Kidney (tissue), 14 donors: ENCODE data around the gene LNPK. TPM values are rescaled to one million over a fixed set of nuclear protein-coding genes. Genes with fewer than 3 reads are reported as not detected.

ENCODE experiments used
- DNase-seq, 5 donors: peaks; one replicate each; pipeline ENCODE4 v3.0.0-alpha.2; 2013 to 2020
- FAIRE-seq: peaks from 2 replicates; lab custom pipeline; 2012; peaks lifted over from hg19 to GRCh38; lab: Jason Lieb, UNC
- H3K27ac ChIP-seq, 2 donors: one replicate each; pipeline ENCODE4 v1.7.0; 2013; ENCODE audit warnings: low read depth in 2 of 2, low read length in 2 of 2, inconsistent platforms in 1 of 2
- H3K27me3 ChIP-seq: one replicate; pipeline ENCODE4 v1.7.1; 2013; ENCODE audit warnings: low read length, inconsistent platforms; ENCODE audit not compliant: control insufficient read depth, insufficient read depth
- H3K36me3 ChIP-seq, 3 donors: one replicate each; pipeline versions ENCODE4 v1.7.0 to v1.7.1; 2013; ENCODE audit warnings: low read length in 3 of 3, control low read depth in 1 of 3, inconsistent platforms in 1 of 3; ENCODE audit not compliant: insufficient read depth in 3 of 3, control insufficient read depth in 2 of 3
- H3K4me1 ChIP-seq, 3 donors: one replicate each; pipeline versions ENCODE4 v1.7.0 to v1.7.1; 2013; ENCODE audit warnings: low read length in 3 of 3, inconsistent platforms in 1 of 3, low read depth in 1 of 3; ENCODE audit not compliant: control insufficient read depth in 2 of 3, insufficient read depth in 2 of 3
- H3K4me3 ChIP-seq, 3 donors: one replicate each; pipeline versions ENCODE4 v1.7.0 to v1.8.1; 2013; ENCODE audit warnings: low read length in 3 of 3, control low read depth in 1 of 3, inconsistent platforms in 1 of 3
- H3K9ac ChIP-seq, 3 donors: one replicate each; pipeline versions ENCODE4 v1.7.0 to v1.7.1; 2013; ENCODE audit warnings: low read length in 3 of 3, control low read depth in 1 of 3, inconsistent platforms in 1 of 3
- H3K9me3 ChIP-seq, 3 donors: one replicate each; pipeline versions ENCODE4 v1.7.0 to v1.7.1; 2013; ENCODE audit warnings: low read length in 3 of 3, control low read depth in 1 of 3, inconsistent platforms in 1 of 3; ENCODE audit not compliant: control insufficient read depth in 2 of 3, insufficient read depth in 1 of 3
- intact Hi-C: fragments of 100-400 bp; cut with DNase I; formaldehyde crosslinking; loops from one replicate; pipeline ENCODE4 v1.11.1; 2022
- polyA plus RNA-seq: library from polyadenylated mRNA; stranded (reverse); fragments of 350-450 nt; fragmentation: Illumina TruSeq; extraction: RNeasy Lipid Tissue Mini Kit (QIAGEN cat#74804); gene quantifications from one replicate; pipeline ENCODE4 v1.2.3, GENCODE V29; 2014; ENCODE audit warnings: low read depth, low replicate concordance; ENCODE audit not compliant: insufficient read depth
- total RNA-seq: library from RNA; stranded (reverse); fragmentation: NEBNext Ultra II Directional; extraction: Animal tissue kit (Norgen Biotek cat#: 25700); gene quantifications from one replicate; pipeline ENCODE4 v1.2.1, GENCODE V29; 2021
- TF ChIP-seq, protein P1 (sequence below): IDR thresholded peaks from 3 replicates; pipeline ENCODE4 v1.5.1; 2012; ENCODE audit warnings: mild to moderate bottlenecking, moderate library complexity, borderline replicate concordance; ENCODE audit not compliant: insufficient read depth; ENCODE audit errors: extremely low read depth
- donor health status: control.
- donor health status: control.
- donor health status: control.
- donor health status: control.
- donor health status: control.
- donor health status: DM: yes; HTN: yes; CAD: no.
- donor health status: Normal renal cell carcinoma (clear cell type).

Gene LNPK
- total and polyA plus RNA-seq, 2 donors from 2014 or later: 5.1 to 29.0 TPM

DNA sequence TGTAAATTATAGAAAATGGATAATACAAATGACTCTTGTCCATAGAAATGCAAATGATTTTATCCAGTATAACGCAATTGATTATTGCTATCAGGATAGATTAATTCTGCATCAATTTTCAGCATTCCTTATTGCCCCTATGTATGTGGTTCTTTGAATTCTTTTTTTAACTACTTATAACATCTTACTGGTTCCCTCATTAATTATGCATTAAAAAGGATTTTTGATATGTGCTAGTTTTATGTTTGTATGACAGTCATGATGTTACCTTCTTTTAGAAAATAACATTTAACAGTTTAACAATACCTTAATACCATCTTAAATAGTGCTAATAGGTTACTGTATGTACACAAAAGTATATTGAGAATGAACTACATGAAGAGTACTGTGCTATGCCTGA, 20.0 kb upstream of the LNPK start:
- Histone ChIP-seq H3K4me1 (no peaks in the 10 kb centered on the region), H3K27ac (no peak overlapping the region), H3K4me3 (no peak overlapping the region), H3K27me3 (no peaks in the 10 kb centered on the region), H3K9me3 (no peaks in the 10 kb centered on the region), H3K36me3 (no peaks in the 10 kb centered on the region), H3K9ac (no peak overlapping the region)
- no peak for DNase-seq
- intact Hi-C loops: no loop called here
- no peak for FAIRE-seq
- TF ChIP-seq, protein P1, sequence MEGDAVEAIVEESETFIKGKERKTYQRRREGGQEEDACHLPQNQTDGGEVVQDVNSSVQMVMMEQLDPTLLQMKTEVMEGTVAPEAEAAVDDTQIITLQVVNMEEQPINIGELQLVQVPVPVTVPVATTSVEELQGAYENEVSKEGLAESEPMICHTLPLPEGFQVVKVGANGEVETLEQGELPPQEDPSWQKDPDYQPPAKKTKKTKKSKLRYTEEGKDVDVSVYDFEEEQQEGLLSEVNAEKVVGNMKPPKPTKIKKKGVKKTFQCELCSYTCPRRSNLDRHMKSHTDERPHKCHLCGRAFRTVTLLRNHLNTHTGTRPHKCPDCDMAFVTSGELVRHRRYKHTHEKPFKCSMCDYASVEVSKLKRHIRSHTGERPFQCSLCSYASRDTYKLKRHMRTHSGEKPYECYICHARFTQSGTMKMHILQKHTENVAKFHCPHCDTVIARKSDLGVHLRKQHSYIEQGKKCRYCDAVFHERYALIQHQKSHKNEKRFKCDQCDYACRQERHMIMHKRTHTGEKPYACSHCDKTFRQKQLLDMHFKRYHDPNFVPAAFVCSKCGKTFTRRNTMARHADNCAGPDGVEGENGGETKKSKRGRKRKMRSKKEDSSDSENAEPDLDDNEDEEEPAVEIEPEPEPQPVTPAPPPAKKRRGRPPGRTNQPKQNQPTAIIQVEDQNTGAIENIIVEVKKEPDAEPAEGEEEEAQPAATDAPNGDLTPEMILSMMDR: no peak

DNA sequence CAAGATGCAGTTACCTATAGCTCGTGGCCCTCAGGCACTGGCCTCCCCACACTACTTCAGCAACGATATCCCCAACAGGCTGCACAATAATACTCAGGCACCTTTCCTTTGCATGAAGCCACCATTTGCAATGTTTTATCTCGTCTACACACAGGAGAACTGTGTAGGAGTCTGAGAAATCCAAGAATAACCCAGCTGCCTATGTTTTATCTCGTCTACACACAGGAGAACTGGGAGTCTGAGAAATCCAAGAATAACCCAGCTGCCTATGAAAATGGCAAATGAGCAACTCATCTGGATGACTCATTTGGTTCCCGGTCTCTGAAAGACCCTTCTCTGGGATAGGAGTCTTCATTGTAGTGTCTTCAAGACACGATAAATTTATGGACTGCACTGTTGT, 18.3 kb upstream of the LNPK start:
- no peaks in the 10 kb centered on the region for H3K36me3 ChIP-seq
- TF ChIP-seq, protein P1: no peak
- H3K4me1 ChIP-seq: no peaks in the 10 kb centered on the region
- no peaks in the 10 kb centered on the region for H3K27me3 ChIP-seq
- intact Hi-C loops: no loop called here
- H3K4me3 ChIP-seq: no peak overlapping the region
- no peak overlapping the region for H3K9ac ChIP-seq
- no peak for FAIRE-seq
- DNase-seq: no peak
- H3K27ac ChIP-seq: no peak overlapping the region
- H3K9me3 ChIP-seq: no peaks in the 10 kb centered on the region

DNA sequence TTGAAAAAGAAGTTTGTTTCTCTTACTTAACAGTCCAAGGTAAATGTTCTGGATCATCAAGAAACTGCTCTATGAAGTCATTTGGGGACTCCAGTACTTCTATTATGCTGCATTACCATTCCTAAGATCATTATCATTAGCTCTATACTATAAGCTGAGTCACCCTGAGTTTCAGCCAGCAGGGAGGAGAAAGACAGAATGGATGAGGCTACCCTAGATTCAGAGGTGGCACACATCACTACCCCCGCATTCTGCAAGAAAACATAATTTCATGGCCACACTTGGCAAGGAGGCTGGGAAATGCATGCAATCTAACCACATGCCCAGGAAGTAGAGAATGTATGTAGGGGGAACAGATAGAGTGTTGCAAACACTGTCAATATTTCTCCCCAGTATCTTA, 16.6 kb upstream of the LNPK start:
- FAIRE-seq: no peak
- Histone ChIP-seq H3K9ac (no peak overlapping the region), H3K27ac (no peak overlapping the region), H3K4me3 (no peak overlapping the region), H3K9me3 (no peaks in the 10 kb centered on the region), H3K27me3 (no peaks in the 10 kb centered on the region), H3K36me3 (no peaks in the 10 kb centered on the region), H3K4me1 (no peaks in the 10 kb centered on the region)
- TF ChIP-seq, protein P1: no peak
- intact Hi-C loops: no loop called here
- no peak for DNase-seq

DNA sequence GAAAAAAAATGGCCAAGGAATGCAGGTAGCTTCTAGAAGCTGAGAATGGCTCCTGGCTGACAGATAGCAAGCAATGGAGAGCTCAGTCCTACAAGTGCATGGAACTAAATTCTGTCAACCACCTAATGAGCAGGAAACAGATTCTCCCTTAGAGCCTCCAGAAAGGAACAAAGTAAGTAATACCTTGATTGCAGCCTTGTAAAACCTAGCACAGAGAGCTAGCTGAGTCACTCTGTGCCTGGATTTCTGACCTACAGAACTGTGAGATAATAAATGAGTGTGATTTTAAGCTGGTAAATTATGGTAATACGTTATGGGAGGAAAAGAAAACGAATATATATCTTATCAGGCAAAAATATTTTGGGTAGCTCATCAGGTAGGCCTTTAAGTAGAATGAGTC, 7.4 kb upstream of the LNPK start:
- Histone ChIP-seq H3K4me3 (no peak overlapping the region), H3K4me1 (no peaks in the 10 kb centered on the region), H3K27ac (no peak overlapping the region), H3K27me3 (no peaks in the 10 kb centered on the region), H3K36me3 (no peaks in the 10 kb centered on the region), H3K9me3 (no peaks in the 10 kb centered on the region), H3K9ac (no peak overlapping the region)
- DNase-seq (no peak), FAIRE-seq (no peak)
- intact Hi-C loops: no loop called here
- TF ChIP-seq, protein P1: no peak
